Activated CD4-positive, alpha-beta T cell treated with anti-CD3 and anti-CD28 coated beads for 1 hour (primary cell): ENCODE data around the gene IDH1.
"Not testable (repeated sequence)": the region's sequence is repeated elsewhere in the genome, so short reads cannot be mapped to it uniquely, and the experiment has no call there.

Experiments used
- DNase-seq: peaks from one replicate; pipeline ENCODE4 v3.0.0-alpha.2; 2020

IDH1 gene

DNA sequence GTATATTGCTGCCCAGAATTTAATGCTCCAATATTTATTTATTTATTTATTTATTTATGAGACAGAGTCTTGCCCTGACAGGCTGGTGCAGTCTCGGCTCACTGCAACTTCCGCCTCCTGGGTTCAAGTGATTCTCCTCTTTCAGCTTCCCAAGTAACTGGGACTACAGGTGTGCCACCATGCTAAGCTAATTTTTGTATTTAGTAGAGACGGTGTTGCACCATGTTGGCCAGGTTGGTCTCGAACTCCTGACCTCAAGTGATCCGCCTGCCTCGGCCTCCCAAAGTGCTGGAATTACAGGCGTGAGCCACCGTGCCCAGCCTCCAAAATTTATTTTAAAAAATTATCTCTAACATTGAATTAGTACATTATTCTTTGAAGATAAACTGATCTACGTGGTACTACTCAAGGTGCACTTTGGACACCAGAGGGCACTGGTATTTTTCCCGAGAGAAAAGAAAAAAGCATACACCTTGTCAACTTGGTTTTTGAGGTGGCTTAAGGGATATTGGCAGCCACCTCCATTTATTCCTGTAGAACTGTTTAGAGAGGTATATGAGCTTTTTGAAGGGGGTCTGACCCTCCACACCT is 1.4 kb upstream of the IDH1 start:
- DNase-seq: no peak

GRCh38 chr2:208255557-208256106 is 761 bp upstream of the IDH1 start:
- DNase-seq: no peak

GRCh38 chr2:208254118-208254870 is 577 bp downstream of the IDH1 start:
- DNase-seq: peak; percentile 62

- DNase-seq: no peak
These were observed 1.2 kb downstream of the IDH1 start for GRCh38 chr2:208253600-208254117.

DNA sequence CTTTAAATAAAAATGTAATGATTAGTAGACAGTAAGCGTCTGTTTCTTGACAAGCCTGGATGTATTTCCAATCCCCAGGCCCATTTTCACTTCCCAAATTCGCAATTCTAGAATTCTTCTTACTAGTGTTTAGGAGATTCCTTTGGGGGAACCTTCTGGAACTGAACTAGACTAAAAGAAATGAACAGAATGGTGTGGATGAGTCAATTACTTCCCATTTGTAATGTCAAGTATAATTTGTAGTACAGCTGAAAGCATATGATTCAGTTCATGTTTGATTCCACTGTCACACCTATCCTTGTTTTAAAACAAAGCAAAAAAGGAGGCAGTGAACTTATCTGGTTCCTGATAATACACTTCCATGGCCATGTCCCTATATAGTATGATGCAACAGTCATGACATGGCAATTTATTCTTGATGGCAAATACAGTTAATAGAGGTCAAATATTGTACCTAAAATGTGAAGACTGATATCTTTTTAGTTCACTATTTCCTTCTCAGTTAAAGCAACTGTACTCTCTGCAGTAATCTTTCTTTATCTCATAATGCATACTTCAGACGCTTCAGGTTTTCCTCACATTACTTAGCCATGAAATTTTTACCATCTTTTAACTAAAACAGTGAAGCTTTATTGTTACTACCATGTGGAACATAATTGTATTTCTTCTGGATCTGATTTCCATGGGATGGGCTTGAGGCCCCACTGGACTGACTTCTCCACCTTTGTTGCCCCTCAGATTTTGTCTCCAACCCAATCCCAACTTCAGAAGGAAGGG is 2.0 kb downstream of the IDH1 start:
- DNase-seq: no peak

- DNase-seq: no peak
These were observed 3.8 kb downstream of the IDH1 start for GRCh38 chr2:208251098-208251497.

DNA sequence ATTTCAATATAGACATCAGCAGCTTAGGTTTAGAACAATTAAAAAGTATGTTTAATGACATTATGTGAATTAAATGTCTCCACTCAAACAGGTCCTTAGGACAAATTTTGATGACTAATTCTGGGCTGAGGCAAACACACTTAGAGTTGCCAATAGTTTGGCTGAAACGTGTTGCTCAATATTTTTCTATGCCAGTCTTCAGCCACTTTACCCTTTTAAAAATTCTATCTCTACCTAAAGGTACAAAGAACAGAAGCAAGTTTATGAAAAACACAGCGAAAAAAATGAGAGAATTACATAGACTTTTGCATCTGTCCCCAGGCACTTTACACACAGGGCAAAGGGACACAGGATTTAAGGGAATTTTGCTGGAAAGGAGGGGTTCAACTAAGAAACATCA is 4.5 kb downstream of the IDH1 start:
- no peak for DNase-seq

DNA sequence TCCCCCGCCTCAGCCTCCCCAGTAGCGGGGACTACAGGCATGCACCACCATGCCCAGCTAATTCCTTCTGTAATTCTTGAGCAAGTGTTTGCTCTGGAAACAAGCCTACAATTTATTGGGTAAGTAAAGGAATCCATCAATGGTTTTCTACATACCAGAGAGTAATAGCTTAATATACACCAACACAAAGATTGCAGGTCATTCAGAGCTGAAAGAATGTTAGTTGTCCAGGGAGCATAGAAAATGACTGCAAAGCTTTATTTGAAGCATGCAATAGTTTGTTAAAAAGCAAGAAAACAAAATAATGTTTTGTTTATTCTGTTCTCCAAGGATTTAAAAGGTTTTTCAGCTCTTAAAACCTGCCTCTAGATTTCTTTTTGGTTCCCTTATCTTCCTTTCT is 5.6 kb downstream of the IDH1 start:
- no peak for DNase-seq

DNA sequence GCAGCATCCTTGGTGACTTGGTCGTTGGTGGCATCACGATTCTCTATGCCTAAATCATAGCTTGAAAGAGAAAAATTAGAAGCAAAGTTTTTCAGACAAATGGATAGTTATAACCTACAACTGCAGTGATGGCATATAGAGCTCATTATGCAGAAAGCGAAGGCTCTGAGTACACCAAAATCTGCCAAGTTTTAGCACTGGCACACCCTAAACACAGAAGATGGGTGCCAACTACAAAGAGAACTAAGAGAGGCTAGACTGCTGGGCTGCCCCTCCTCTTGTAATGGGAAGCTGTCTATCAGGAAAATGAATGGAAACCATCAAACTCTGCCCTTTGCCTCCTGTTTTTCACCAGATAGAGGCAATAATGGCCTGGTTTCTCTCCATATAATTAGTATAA is 6.3 kb downstream of the IDH1 start:
- DNase-seq: no peak

GRCh38 chr2:208245746-208246145 is 9.1 kb downstream of the IDH1 start:
- DNase-seq: no peak

DNA sequence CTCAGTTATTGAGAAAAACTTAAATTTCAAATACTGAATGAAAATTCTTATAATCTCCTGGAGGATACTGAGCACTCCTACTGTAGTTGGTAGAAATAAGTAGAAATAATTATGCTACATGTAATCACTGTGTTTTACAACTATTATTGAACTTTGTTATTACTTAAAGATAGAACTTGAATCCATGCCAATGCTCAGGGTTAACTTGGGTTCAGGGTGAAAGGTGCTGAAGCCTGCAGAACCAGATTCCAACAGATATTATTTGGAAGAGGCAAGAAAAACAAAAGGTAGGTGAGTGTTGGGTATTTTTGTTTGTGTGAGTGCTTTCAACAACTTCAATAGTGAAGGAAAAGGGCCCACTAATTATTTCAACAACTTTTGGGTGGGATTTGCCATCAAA is 10.4 kb downstream of the IDH1 start:
- no peak for DNase-seq

DNA sequence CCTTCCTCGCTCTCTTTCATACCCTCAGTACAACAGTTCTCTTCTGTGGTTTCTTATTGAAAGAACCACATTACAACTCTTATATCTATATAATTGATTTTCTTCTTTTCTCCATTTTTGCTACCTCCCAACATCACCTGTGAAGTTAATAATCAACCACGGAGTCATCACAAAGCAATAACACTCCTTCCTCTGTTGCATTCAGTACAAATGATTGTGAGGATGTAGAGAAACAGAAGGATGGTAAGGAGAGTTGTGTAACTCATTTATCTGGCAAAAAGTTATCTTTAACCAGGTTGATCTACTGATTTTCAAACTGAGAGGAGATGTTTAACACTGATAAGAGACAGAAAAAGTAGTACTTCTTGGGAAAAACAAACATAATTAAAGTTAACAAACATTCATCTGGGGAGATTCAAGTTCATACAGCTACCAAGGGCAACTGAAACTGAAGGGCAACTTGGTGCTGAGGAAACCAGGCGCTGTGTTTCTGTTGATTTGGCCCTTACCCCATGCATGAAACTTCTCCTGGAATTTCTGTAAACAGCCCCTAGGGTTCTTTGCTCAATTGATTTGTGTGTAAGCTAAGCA is 14.2 kb downstream of the IDH1 start:
- no peak for DNase-seq

DNA sequence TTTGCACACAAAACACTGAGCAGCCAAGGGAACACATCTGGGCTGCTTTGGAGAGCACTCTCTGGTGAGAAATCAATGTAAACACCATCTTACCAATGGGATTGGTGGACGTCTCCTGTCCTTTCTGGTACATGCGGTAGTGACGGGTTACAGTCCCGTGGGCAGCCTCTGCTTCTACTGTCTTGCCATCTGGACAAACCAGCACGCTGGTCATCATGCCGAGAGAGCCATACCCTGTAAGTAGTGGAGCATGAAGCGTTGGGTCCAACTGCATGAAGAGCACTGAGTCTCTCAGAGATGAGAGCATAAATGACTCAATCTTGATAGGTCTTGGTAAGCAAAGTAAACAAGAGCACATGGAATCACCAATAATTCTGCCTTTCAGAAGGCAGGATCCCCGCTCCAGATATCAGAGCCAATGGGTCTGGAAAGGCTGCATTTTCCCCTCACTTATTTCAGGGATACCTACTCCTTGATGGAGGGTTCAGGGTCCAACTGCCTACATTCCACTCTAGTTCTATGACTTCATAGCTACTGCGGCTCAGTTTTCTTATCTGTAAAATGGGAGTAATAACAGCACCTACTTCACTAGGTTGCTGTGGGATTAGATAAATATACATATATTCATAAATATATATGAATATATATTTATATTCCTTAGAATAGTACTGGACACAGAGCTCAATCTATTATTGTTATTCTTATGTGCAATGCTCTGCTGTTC is 14.9 kb downstream of the IDH1 start:
- DNase-seq: no peak

DNA sequence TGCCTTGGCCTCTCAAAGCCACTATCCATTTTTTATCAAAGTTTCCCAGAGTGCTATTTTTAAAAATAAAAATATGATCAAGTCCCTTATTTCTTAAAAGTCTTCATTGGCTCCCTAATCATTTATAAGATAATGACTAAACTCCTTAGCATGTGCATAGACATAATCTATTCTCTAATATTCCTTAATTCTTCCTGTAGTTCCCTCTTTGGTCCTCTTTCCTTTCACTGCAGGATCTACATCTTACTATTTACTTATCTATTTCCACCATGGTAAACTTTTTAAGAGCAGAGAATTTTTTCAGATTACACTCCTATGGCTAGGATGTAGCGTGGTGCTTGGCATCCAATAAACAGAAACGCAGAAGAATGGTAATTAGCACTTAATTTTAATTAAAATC is 19.0 kb downstream of the IDH1 start:
- DNase-seq: no peak

GRCh38 chr2:208234786-208235185 is 20.1 kb downstream of the IDH1 start:
- DNase-seq: no peak

DNA sequence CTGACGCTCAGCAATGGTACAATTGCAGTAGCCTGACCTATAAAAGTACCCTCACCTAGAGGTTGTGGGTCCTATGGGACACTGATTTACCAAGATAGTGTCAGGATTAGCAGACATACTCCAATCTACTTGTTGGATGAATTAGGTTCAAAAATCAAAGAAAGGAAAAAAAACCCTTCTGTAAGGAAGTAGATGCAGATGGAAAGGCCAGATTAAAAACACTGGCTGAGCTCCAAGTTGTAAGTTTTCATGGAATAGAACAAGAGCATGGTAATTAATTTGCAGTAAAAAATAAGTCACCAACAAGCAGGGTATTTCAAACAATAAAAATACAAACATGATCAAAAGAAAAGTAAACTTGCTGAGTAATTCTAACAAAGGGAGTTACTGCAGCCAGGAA is 26.4 kb downstream of the IDH1 start:
- DNase-seq: no peak

GRCh38 chr2:208227581-208228232 is 27.2 kb downstream of the IDH1 start:
- no peak for DNase-seq

- DNase-seq: no peak
These were observed 30.1 kb downstream of the IDH1 start for GRCh38 chr2:208224802-208225201.

- no peak for DNase-seq
These were observed 32.5 kb downstream of the IDH1 start for GRCh38 chr2:208222351-208222750.

GRCh38 chr2:208221873-208222272 is 33.0 kb downstream of the IDH1 start:
- not testable (repeated sequence) for DNase-seq

- DNase-seq: no peak
These were observed 44.0 kb downstream of the IDH1 start for GRCh38 chr2:208210688-208211451.
